ENCODE measurements around the gene ANTKMT. TPM values are rescaled to one million over a fixed set of nuclear protein-coding genes. Genes with fewer than 3 reads are reported as not detected.

The ANTKMT gene
- total and polyA plus RNA-seq, 2 donors (not counting 1 experiment from before 2014, with no cell fraction given), result 4.5 to 31.5 TPM

DNA sequence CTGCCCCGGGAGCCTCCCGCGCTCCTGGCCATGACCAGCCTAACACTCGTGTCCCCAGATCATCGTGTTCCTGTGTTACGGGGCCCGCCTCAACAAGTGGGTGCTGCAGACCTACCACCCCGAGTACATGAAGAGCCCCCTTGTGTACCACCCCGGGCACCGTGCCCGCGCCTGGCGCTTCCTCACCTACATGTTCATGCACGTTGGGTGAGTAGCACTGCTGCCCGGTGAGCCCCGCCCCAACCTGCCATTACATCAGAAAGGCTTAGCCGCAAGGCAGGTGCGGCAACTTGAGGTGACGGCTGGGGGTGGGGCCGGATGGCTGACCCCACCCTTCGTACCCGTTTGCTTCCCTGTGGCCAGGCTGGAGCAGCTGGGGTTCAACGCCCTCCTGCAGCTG, 44.0 kb upstream of the ANTKMT start:
- H3K79me2 ChIP-seq (ENCODE audit: control insufficient read depth, insufficient read depth, low read length), result peaks cover 13% of the 10 kb centered on the region
- no peak for DNase-seq (ENCODE audit: low read depth in 2 of 2)
- peaks cover 16% of the 10 kb centered on the region for H3K36me3 ChIP-seq (ENCODE audit: control insufficient read depth, insufficient read depth, low read length)
- H3K9ac ChIP-seq (ENCODE audit: insufficient read depth, low read length), result no peak overlapping the region
- no peak overlapping the region for H2AFZ ChIP-seq (ENCODE audit: low read length)
- H3K27me3 ChIP-seq (ENCODE audit: control insufficient read depth, insufficient read depth, low read length), result no peaks in the 10 kb centered on the region
- H4K20me1 ChIP-seq (ENCODE audit: control insufficient read depth, extremely low read depth, insufficient read depth, low read length), result no peaks in the 10 kb centered on the region
- H3K9me3 ChIP-seq (ENCODE audit: control insufficient read depth, insufficient read depth, low read depth, low read length), result no peaks in the 10 kb centered on the region
- no peak overlapping the region for H3K27ac ChIP-seq (ENCODE audit: insufficient read depth, low read length)
- H3K4me3 ChIP-seq (replicated peaks in 1 of 4; ENCODE audit: control extremely low read depth in 1 of 4, insufficient read depth in 1 of 4, low read depth in 3 of 4, low read length in 4 of 4), result no peak overlapping the region
- H3K4me2 ChIP-seq (ENCODE audit: extremely low read depth, insufficient read depth, low read length), result no peak overlapping the region
- no peak for TF ChIP-seq EZH2 (IDR thresholded peaks at IDR 0.05; ENCODE audit: low read length, missing control alignments)
- TF ChIP-seq, protein P1, sequence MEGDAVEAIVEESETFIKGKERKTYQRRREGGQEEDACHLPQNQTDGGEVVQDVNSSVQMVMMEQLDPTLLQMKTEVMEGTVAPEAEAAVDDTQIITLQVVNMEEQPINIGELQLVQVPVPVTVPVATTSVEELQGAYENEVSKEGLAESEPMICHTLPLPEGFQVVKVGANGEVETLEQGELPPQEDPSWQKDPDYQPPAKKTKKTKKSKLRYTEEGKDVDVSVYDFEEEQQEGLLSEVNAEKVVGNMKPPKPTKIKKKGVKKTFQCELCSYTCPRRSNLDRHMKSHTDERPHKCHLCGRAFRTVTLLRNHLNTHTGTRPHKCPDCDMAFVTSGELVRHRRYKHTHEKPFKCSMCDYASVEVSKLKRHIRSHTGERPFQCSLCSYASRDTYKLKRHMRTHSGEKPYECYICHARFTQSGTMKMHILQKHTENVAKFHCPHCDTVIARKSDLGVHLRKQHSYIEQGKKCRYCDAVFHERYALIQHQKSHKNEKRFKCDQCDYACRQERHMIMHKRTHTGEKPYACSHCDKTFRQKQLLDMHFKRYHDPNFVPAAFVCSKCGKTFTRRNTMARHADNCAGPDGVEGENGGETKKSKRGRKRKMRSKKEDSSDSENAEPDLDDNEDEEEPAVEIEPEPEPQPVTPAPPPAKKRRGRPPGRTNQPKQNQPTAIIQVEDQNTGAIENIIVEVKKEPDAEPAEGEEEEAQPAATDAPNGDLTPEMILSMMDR (conservative IDR thresholded peaks at IDR 0.05 in 1 of 2, IDR thresholded peaks at IDR 0.05 in 1 of 2; ENCODE audit: low read depth in 1 of 2, low read length in 2 of 2), result no peak
- peaks cover 14% of the 10 kb centered on the region for H3K4me1 ChIP-seq (ENCODE audit: control insufficient read depth, extremely low read depth, insufficient read depth, low read length)

DNA sequence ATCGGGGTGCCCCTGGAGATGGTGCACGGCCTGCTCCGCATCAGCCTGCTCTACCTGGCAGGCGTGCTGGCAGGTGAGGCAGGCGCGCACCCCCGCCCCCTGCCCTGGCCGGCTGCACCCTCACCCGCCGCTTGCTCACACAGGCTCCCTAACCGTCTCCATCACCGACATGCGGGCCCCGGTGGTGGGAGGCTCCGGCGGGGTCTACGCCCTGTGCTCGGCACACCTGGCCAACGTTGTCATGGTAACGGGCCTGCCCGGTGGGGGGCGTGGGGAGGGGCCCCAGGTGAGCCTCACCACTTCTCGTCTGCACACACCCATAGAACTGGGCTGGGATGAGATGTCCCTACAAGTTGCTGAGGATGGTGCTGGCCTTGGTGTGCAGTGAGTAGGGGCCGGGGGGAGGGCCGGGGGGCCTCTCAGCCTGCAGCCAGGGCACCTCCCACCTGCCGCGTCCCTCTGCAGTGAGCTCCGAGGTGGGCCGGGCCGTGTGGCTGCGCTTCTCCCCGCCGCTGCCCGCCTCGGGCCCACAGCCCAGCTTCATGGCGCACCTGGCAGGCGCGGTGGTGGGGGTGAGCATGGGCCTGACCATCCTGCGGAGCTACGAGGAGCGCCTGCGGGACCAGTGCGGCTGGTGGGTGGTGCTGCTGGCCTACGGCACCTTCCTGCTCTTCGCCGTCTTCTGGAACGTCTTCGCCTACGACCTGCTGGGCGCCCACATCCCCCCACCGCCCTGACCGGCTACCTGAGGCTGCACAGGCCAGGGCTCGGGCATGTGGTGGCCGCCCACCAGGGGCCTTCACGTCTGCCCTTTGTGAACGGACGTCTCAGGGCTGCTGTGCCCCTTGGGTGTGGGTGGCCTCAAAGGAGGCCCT, 43.4 kb upstream of the ANTKMT start:
- Histone ChIP-seq H3K79me2 (ENCODE audit: control insufficient read depth, insufficient read depth, low read length) (peaks cover 19% of the 10 kb centered on the region), H3K9me3 (ENCODE audit: control insufficient read depth, insufficient read depth, low read depth, low read length) (no peaks in the 10 kb centered on the region), H2AFZ (ENCODE audit: low read length) (no peak overlapping the region), H3K4me2 (ENCODE audit: extremely low read depth, insufficient read depth, low read length) (no peak overlapping the region), H3K9ac (ENCODE audit: insufficient read depth, low read length) (no peak overlapping the region), H3K27me3 (ENCODE audit: control insufficient read depth, insufficient read depth, low read length) (no peaks in the 10 kb centered on the region), H3K4me3 (replicated peaks in 1 of 4; ENCODE audit: control extremely low read depth in 1 of 4, insufficient read depth in 1 of 4, low read depth in 3 of 4, low read length in 4 of 4) (no peak overlapping the region), H3K27ac (ENCODE audit: insufficient read depth, low read length) (no peak overlapping the region), H3K36me3 (ENCODE audit: control insufficient read depth, insufficient read depth, low read length) (peaks cover 16% of the 10 kb centered on the region), H3K4me1 (ENCODE audit: control insufficient read depth, extremely low read depth, insufficient read depth, low read length) (peaks cover 16% of the 10 kb centered on the region), H4K20me1 (ENCODE audit: control insufficient read depth, extremely low read depth, insufficient read depth, low read length) (no peaks in the 10 kb centered on the region)
- DNase-seq (ENCODE audit: low read depth in 2 of 2), result no peak
- no peak for TF ChIP-seq EZH2 (IDR thresholded peaks at IDR 0.05; ENCODE audit: low read length, missing control alignments)
- TF ChIP-seq, protein P1 (conservative IDR thresholded peaks at IDR 0.05 in 1 of 2, IDR thresholded peaks at IDR 0.05 in 1 of 2; ENCODE audit: low read depth in 1 of 2, low read length in 2 of 2), result no peak

DNA sequence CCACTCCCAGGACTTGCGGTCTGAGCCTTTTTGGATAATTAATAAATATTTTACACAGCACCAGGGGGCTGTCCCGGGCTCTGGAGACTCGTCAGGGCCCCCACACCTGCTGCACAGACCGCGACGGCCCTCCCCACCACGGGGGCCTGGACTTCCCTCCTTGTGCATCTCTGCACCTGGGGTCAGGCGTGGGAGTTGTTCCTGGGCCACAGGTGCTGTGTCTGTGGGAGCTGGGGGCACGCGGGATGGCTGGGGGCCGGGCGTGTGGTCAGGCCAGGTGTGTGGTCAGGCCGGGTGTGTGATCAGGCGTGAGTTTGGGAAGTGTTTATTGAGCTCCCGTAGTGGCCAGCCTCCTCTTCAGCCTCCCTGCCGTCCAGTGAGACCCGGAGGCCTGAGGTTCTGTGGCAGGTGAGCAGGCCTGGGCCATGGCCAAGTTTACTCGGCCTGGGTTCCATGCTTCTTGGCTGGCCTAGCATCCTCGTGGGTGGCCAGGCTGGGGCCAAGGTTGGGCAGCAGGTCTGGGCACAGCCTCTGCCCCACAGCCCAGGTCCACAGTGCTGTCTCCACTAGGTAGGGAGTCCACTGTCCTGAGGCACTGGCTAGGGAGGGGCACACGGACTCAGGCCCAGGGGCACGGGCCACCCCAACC, 42.6 kb upstream of the ANTKMT start:
- Histone ChIP-seq H3K4me2 (ENCODE audit: extremely low read depth, insufficient read depth, low read length) (no peak overlapping the region), H3K27ac (ENCODE audit: insufficient read depth, low read length) (no peak overlapping the region), H3K4me3 (replicated peaks in 1 of 4; ENCODE audit: control extremely low read depth in 1 of 4, insufficient read depth in 1 of 4, low read depth in 3 of 4, low read length in 4 of 4) (no peak overlapping the region), H4K20me1 (ENCODE audit: control insufficient read depth, extremely low read depth, insufficient read depth, low read length) (no peaks in the 10 kb centered on the region), H3K4me1 (ENCODE audit: control insufficient read depth, extremely low read depth, insufficient read depth, low read length) (peaks cover 18% of the 10 kb centered on the region), H3K9ac (ENCODE audit: insufficient read depth, low read length) (no peak overlapping the region), H3K36me3 (ENCODE audit: control insufficient read depth, insufficient read depth, low read length) (peaks cover 19% of the 10 kb centered on the region), H2AFZ (ENCODE audit: low read length) (no peak overlapping the region), H3K79me2 (ENCODE audit: control insufficient read depth, insufficient read depth, low read length) (peaks cover 26% of the 10 kb centered on the region), H3K27me3 (ENCODE audit: control insufficient read depth, insufficient read depth, low read length) (no peaks in the 10 kb centered on the region), H3K9me3 (ENCODE audit: control insufficient read depth, insufficient read depth, low read depth, low read length) (no peaks in the 10 kb centered on the region)
- no peak for DNase-seq (ENCODE audit: low read depth in 2 of 2)
- TF ChIP-seq, protein P1 (conservative IDR thresholded peaks at IDR 0.05 in 1 of 2, IDR thresholded peaks at IDR 0.05 in 1 of 2; ENCODE audit: low read depth in 1 of 2, low read length in 2 of 2), result no peak
- no peak for TF ChIP-seq EZH2 (IDR thresholded peaks at IDR 0.05; ENCODE audit: low read length, missing control alignments)

All from fibroblast of lung (primary cell).